SK-N-SH treated with all-trans-retinoic acid at 6 μM for 48 hours (cell line): ENCODE data around the gene AGTPBP1.

Experiments
- ARNTL ChIP-seq: fragments of 450-650 bp; formaldehyde crosslinking; IDR thresholded peaks from 2 replicates; pipeline ENCODE4 v1.5.0; 2020; ENCODE audit warnings: low read depth, mild to moderate bottlenecking, moderate library complexity, borderline replicate concordance
- CREB5 ChIP-seq: fragments of 250-450 bp; sonication (Bioruptor Pico); IDR thresholded peaks from 2 replicates; pipeline ENCODE4 v1.5.1; 2020; ENCODE audit warnings: low read depth, mild to moderate bottlenecking, moderate library complexity
- CSRNP3 ChIP-seq: fragments of 250-450 bp; sonication (Bioruptor Pico); IDR thresholded peaks from 2 replicates; pipeline ENCODE4 v1.5.1; 2021; ENCODE audit warnings: mild to moderate bottlenecking, moderate library complexity
- OSR1 ChIP-seq: fragments of 250-450 bp; sonication (Bioruptor Pico); IDR thresholded peaks from 2 replicates; pipeline ENCODE4 v1.8.0; 2022; ENCODE audit warnings: moderate library complexity, mild to moderate bottlenecking, inconsistent platforms
- PPARA ChIP-seq: fragments of 250-450 bp; sonication (Bioruptor Pico); IDR thresholded peaks from 2 replicates; pipeline ENCODE4 v1.5.0; 2020; ENCODE audit warnings: mild to moderate bottlenecking, borderline replicate concordance
- RARB ChIP-seq: fragments of 250-450 bp; sonication (Bioruptor Pico); IDR thresholded peaks from 2 replicates; pipeline ENCODE4 v1.8.0; 2021; ENCODE audit warnings: mild to moderate bottlenecking, moderate library complexity
- TCF4 ChIP-seq: fragments of 250-450 bp; sonication (Bioruptor Pico); IDR thresholded peaks from 2 replicates; pipeline ENCODE4 v1.8.0; 2021; ENCODE audit warnings: mild to moderate bottlenecking, moderate library complexity, borderline replicate concordance
- TOX ChIP-seq: fragments of 250-450 bp; sonication (Bioruptor Pico); IDR thresholded peaks from 2 replicates; pipeline ENCODE4 v1.8.0; 2021; ENCODE audit warnings: mild to moderate bottlenecking, moderate library complexity, borderline replicate concordance
- ZC3H10 ChIP-seq: fragments of 250-450 bp; sonication (Bioruptor Pico); IDR thresholded peaks from 2 replicates; pipeline ENCODE4 v1.5.1; 2021; ENCODE audit warnings: mild to moderate bottlenecking, moderate library complexity
- ZFP3 ChIP-seq: fragments of 250-450 bp; sonication (Bioruptor Pico); IDR thresholded peaks from 2 replicates; pipeline ENCODE4 v1.5.0; 2020; ENCODE audit warnings: mild to moderate bottlenecking, moderate library complexity
- ZNF70 ChIP-seq: fragments of 450-650 bp; formaldehyde crosslinking; IDR thresholded peaks from 2 replicates; pipeline ENCODE4 v1.5.0; 2020; ENCODE audit warnings: mild to moderate bottlenecking, moderate library complexity
- ZNF8 ChIP-seq: fragments of 450-650 bp; formaldehyde crosslinking; IDR thresholded peaks from 2 replicates; pipeline ENCODE4 v1.5.0; 2020; ENCODE audit warnings: mild to moderate bottlenecking, moderate library complexity

GRCh38 chr9:85647571-85647970 lies 94.2 kb downstream of the AGTPBP1 start:
- no peak for TF ChIP-seq ZFP3 (CRISPR knock-in tag)
- TF ChIP-seq CREB5 (CRISPR knock-in tag), result no peak
- no peak for TF ChIP-seq OSR1 (CRISPR knock-in tag)
- no peak for TF ChIP-seq TCF4
- no peak for TF ChIP-seq CSRNP3 (CRISPR knock-in tag)
- TF ChIP-seq RARB (CRISPR knock-in tag), result no peak
- TF ChIP-seq ARNTL (CRISPR knock-in tag), result no peak
- TF ChIP-seq TOX (CRISPR knock-in tag), result no peak
- no peak for TF ChIP-seq ZNF70 (CRISPR knock-in tag)
- no peak for TF ChIP-seq ZC3H10 (CRISPR knock-in tag)
- no peak for TF ChIP-seq ZNF8 (CRISPR knock-in tag)
- no peak for TF ChIP-seq PPARA
